Uterus (tissue), 2 donors: ENCODE measurements around the gene ZNF106.

Source experiments
- CTCF ChIP-seq, 4 experiments: fragments of 200-600 bp in 2 of 4; fragments of 450-650 bp in 2 of 4; sonication (generic) in 2 of 4; IDR thresholded peaks; one replicate each; pipeline ENCODE4 v1.5.1; 2016 to 2019; ENCODE audit warnings: antibody characterized with exemption in 4 of 4, mild to moderate bottlenecking in 2 of 4, moderate library complexity in 1 of 4
- POLR2A ChIP-seq, 2 donors: fragments of 450-650 bp; IDR thresholded peaks; one replicate each; pipeline ENCODE4 v1.6.1; 2016; ENCODE audit warnings: antibody characterized with exemption in 2 of 2, mild to moderate bottlenecking in 1 of 2, moderate library complexity in 1 of 2

GRCh38 chr15:42465520-42466259 lies 25.3 kb downstream of the ZNF106 start:
- TF ChIP-seq CTCF (IDR thresholded peaks at IDR 0.05) (no peak), POLR2A (IDR thresholded peaks at IDR 0.05) (no peak)
